ENCODE data around the gene CDH13.

DNA sequence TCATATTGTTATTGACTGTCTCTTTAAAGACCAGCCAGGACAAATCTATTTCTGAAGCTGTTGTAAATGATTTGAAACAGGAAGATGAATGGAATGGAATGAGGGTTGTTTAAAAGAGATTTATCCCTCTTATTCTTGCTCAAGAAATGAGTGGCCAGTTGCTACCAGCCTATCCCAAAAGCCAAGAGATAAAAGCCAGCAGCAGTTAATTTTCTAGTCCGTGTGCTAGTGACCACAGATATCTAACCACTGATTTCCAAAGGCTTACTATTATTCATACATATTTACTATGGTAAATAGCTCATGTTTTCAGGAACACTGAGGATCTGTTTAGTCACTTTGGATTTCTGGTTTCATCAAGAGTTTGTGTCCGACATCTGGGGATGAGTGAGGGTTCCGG lies 105.7 kb downstream of the CDH13 start:
- TF ChIP-seq, protein P1, sequence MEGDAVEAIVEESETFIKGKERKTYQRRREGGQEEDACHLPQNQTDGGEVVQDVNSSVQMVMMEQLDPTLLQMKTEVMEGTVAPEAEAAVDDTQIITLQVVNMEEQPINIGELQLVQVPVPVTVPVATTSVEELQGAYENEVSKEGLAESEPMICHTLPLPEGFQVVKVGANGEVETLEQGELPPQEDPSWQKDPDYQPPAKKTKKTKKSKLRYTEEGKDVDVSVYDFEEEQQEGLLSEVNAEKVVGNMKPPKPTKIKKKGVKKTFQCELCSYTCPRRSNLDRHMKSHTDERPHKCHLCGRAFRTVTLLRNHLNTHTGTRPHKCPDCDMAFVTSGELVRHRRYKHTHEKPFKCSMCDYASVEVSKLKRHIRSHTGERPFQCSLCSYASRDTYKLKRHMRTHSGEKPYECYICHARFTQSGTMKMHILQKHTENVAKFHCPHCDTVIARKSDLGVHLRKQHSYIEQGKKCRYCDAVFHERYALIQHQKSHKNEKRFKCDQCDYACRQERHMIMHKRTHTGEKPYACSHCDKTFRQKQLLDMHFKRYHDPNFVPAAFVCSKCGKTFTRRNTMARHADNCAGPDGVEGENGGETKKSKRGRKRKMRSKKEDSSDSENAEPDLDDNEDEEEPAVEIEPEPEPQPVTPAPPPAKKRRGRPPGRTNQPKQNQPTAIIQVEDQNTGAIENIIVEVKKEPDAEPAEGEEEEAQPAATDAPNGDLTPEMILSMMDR (IDR thresholded peaks at IDR 0.05): no peak
- TF ChIP-seq POLR2A (IDR thresholded peaks at IDR 0.05): no peak

Measured in Peyer's patch (tissue), 4 donors.